Measurements from ENCODE around the gene ADAMTS12.
A peak's percentile ranks its signal among the peaks of the same experiment; 100 is the strongest.

Gene ADAMTS12

GRCh38 chr5:33712664-33713063 is 179.1 kb downstream of the ADAMTS12 start:
- DNase-seq (ENCODE audit: low read depth) = no peak

- no peak for DNase-seq (ENCODE audit: low read depth)
Observed at GRCh38 chr5:33711094-33711679, 180.6 kb downstream of the ADAMTS12 start.

GRCh38 chr5:33702867-33703266 is 188.9 kb downstream of the ADAMTS12 start:
- no peak for DNase-seq (ENCODE audit: low read depth)

GRCh38 chr5:33701951-33702350 is 189.8 kb downstream of the ADAMTS12 start:
- no peak for DNase-seq (ENCODE audit: low read depth)

GRCh38 chr5:33701251-33701650 is 190.5 kb downstream of the ADAMTS12 start:
- DNase-seq (ENCODE audit: low read depth) = no peak

- DNase-seq (ENCODE audit: low read depth) = no peak
Observed at GRCh38 chr5:33696411-33696810, 195.4 kb downstream of the ADAMTS12 start.

- no peak for DNase-seq (ENCODE audit: low read depth)
Observed at GRCh38 chr5:33692980-33693379, 198.8 kb downstream of the ADAMTS12 start.

- DNase-seq (ENCODE audit: low read depth) = no peak
Observed at GRCh38 chr5:33691856-33692255, 199.9 kb downstream of the ADAMTS12 start.

GRCh38 chr5:33690374-33691135 is 201.2 kb downstream of the ADAMTS12 start:
- peak; percentile 96 for DNase-seq (ENCODE audit: low read depth)

- DNase-seq (ENCODE audit: low read depth) = no peak
Observed at GRCh38 chr5:33688526-33688925, 203.3 kb downstream of the ADAMTS12 start.

GRCh38 chr5:33688066-33688465 is 203.7 kb downstream of the ADAMTS12 start:
- no peak for DNase-seq (ENCODE audit: low read depth)

GRCh38 chr5:33685873-33686755 is 205.7 kb downstream of the ADAMTS12 start:
- no peak for DNase-seq (ENCODE audit: low read depth)

GRCh38 chr5:33684496-33685159 is 207.2 kb downstream of the ADAMTS12 start:
- no peak for DNase-seq (ENCODE audit: low read depth)

- DNase-seq (ENCODE audit: low read depth) = peak; percentile 35
Observed at GRCh38 chr5:33679791-33680190, 212.0 kb downstream of the ADAMTS12 start.

GRCh38 chr5:33675958-33676464 is 215.8 kb downstream of the ADAMTS12 start:
- DNase-seq (ENCODE audit: low read depth) = no peak

GRCh38 chr5:33671700-33672291 is 220.0 kb downstream of the ADAMTS12 start:
- no peak for DNase-seq (ENCODE audit: low read depth)

GRCh38 chr5:33662722-33663427 is 228.9 kb downstream of the ADAMTS12 start:
- DNase-seq (ENCODE audit: low read depth) = peak; percentile 66

GRCh38 chr5:33659526-33660169 is 232.1 kb downstream of the ADAMTS12 start:
- no peak for DNase-seq (ENCODE audit: low read depth)

- DNase-seq (ENCODE audit: low read depth) = no peak
Observed at GRCh38 chr5:33657804-33658440, 233.9 kb downstream of the ADAMTS12 start.

GRCh38 chr5:33657176-33657575 is 234.6 kb downstream of the ADAMTS12 start:
- DNase-seq (ENCODE audit: low read depth) = no peak

All from HS-5 (cell line).